CD4-positive, alpha-beta T cell treated with Interleukin-17A for 4 hours (primary cell): ENCODE data around the gene TPD52L1.
"Not testable (repeated sequence)": the region's sequence is repeated elsewhere in the genome, so short reads cannot be mapped to it uniquely, and the experiment has no call there.

Experiments
- DNase-seq: peaks from one replicate; pipeline ENCODE4 v3.0.0-alpha.2; 2020; ENCODE audit warnings: mixed read lengths

TPD52L1 gene

DNA sequence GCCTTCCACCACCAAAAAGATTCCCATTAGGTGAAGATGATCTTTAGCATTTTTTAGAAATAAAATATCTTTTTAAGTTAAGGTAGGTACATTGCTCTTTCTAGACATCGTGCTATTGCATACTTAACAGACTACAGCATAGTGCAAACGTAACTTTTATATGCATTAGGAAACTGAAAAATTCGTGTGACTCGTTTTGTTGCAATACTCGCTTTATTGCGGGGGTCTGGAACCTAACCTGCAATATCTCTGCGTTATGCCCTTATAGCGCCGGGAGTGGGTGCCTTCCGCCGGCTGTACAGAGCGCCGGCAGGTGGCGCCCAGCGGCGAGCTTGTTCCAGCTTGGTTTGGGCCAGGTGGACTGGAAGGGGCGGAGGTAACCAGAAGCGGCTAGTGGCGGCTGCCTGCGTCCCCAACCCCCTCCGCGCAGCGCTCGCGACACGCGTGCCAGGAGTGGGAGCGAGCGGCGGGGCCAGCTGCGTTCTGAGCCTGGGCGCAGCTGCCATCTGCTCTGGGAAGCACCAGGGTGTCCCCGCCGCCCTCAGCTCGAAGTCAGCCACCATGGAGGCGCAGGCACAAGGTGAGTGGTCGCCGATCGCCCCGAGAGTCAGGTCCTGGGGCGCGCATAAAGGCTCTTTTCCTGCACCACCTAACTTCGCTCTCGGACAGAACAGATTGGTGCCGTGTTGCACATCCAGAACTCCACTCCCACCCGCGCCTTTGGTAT, at the start of gene TPD52L1:
Gene TPD52L1, plus strand, starts transcription at position 383 of the 727 bp plus-strand sequence. Its CDS starts 179 bp downstream, at position 562.
- peak; percentile 69 for DNase-seq

- no peak for DNase-seq
These were observed 49.1 kb upstream of the TPD52L1 start for GRCh38 chr6:125104425-125104824.

DNA sequence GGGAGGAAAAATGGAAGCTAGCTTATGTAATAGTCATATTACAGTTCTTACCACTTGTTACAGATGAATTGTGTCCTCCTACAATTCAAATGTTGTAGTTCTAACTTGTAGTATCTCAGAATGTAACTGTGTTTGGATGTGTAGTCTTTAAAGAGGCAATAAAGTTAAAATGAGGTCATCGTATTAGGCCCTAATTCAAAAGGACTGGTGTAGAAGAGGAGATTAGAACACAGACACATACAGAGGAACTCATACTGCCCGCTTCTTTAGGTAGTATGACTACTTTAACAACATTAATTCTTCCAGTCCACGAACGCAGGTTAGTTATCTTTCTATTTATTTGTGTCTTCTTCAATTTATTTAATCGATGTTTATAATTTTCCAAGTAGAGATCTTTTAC, 46.5 kb upstream of the TPD52L1 start:
- no peak for DNase-seq

GRCh38 chr6:125107896-125108295, 45.7 kb upstream of the TPD52L1 start:
- no peak for DNase-seq

DNA sequence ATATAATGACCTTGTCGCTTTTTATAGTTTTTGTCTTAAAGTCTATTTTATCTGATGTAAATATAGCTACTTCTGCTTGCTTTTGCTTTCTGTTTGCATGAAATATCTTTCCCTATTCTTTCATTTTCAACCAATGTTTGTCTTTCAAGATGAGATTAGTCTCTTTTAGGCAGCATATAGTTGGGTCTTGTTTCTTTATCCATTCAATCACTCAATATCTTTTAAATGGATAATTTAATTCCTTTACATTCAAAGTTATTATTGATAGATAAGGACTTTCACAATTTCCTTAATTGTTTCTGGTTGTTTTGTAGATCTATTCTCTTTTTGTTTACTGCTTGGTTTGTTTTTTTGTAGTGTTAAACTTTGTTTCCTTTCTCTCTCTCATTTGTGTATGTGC, 43.5 kb upstream of the TPD52L1 start:
- DNase-seq = no peak

GRCh38 chr6:125111219-125111983, 42.2 kb upstream of the TPD52L1 start:
- no peak for DNase-seq

GRCh38 chr6:125112934-125113333, 40.6 kb upstream of the TPD52L1 start:
- DNase-seq = no peak

DNA sequence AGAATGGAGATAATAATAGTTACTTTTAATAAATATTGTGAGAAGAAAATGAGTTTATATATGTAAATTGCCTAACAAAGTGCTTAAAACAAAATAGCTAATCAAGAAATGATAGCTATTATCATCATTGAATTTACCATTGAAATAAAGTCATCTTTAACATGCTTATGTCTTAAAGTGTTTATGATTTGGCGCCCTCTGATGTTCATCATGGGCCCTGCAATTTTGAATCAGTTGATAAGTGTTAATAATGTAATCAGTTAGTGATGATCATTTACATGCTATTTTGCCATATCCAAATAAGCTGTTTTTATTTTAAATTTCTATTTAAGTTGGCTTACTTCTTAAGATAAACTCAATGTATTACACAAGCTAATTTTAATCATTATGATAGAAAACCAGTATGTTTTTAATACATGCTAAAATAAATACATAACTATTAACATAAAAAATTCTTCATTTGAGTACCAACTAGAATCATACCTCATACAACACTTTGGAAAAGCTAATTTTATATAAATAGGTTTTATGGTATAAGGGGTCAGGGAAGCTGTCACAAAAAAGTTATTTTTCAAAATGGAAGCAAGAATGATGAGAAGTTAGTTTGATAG, 39.2 kb upstream of the TPD52L1 start:
- peak; percentile 51 for DNase-seq

DNA sequence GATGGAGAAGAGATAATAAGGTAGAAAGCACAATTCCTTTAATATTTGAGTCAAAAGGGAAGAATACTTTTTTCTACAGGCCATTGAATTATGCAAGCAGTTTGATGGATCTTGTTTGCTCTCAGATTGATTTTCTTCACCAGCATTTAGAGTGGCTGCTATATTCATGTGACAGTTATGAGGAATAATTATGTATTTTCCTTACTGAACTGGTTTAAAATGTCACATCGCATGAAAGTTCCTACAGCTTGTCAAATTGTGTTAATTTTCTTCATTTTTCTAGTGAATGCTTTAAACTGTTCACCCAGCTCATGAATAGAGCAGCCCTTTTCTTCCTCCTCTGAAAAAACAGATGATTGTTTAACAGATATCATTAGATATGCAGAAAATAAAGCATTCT, 37.4 kb upstream of the TPD52L1 start:
- no peak for DNase-seq

GRCh38 chr6:125116710-125117109, 36.9 kb upstream of the TPD52L1 start:
- no peak for DNase-seq

- no peak for DNase-seq
These were observed 35.8 kb upstream of the TPD52L1 start for GRCh38 chr6:125117818-125118217.

- DNase-seq = no peak
These were observed 33.5 kb upstream of the TPD52L1 start for GRCh38 chr6:125120054-125120590.

- no peak for DNase-seq
These were observed 31.7 kb upstream of the TPD52L1 start for GRCh38 chr6:125121894-125122293.

GRCh38 chr6:125123051-125123450, 30.5 kb upstream of the TPD52L1 start:
- no peak for DNase-seq

- DNase-seq = no peak
These were observed 30.0 kb upstream of the TPD52L1 start for GRCh38 chr6:125123468-125124048.

- DNase-seq = no peak
These were observed 29.4 kb upstream of the TPD52L1 start for GRCh38 chr6:125124049-125124669.

DNA sequence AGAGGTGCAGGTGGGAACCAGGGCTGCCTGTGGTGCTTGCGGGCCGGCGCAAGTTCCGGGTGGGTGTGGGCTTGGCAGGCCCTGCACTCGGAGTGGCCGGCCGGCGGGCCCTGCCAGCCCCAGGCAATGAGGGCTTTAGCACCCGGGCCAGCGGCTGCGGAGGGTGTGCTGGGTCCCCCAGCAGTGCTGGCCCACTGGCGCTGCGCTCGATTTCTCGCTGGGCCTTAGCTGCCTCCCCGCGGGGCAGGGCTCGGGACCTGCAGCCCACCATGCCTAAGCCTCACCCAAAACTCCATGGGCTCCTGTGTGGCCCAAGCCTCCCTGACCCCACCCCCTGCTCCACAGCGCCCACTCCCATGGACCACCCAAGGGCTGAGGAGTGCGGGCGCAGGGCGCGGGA, 27.7 kb upstream of the TPD52L1 start:
- DNase-seq = not testable (repeated sequence)

DNA sequence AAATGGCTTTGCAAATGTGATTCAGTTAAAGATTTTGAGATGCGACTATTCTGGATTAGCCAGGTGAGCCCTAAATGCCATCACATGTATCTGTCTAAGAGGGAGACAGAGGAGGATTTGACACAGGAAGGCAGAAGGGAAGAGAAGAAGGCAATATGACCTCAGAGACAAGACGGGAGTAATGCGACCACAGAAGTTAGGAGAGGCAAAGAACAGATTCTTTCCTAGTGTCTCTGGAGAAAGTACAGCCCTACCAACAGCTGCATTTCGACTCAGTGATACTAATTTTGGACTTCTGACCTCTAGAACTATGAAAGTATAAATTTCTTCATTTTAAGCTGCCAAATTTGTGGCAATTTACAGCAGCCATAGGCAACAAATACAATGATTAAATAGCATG, 24.2 kb upstream of the TPD52L1 start:
- no peak for DNase-seq

- DNase-seq = no peak
These were observed 21.5 kb upstream of the TPD52L1 start for GRCh38 chr6:125132058-125132457.

DNA sequence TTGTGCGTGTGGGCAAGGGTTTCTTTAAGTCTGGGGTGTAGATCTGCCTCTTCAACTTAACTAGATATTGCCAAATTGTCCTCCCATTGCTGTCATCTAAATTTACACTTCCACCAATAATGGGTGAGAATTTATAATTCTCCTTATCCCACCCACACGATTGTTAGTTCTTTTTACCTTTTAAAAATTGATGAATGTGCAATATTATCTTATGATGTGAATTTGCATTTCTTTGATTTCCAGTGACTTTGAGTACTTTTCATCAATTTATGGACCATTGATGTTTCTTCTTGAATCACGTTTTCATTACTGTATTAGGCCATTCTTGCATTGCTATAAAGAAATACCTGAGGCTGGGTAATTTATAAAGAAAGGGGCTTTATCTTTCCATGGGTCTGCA, 17.2 kb upstream of the TPD52L1 start:
- DNase-seq = no peak

- no peak for DNase-seq
These were observed 15.5 kb upstream of the TPD52L1 start for GRCh38 chr6:125138083-125138482.

- no peak for DNase-seq
These were observed 12.8 kb upstream of the TPD52L1 start for GRCh38 chr6:125140808-125141207.

DNA sequence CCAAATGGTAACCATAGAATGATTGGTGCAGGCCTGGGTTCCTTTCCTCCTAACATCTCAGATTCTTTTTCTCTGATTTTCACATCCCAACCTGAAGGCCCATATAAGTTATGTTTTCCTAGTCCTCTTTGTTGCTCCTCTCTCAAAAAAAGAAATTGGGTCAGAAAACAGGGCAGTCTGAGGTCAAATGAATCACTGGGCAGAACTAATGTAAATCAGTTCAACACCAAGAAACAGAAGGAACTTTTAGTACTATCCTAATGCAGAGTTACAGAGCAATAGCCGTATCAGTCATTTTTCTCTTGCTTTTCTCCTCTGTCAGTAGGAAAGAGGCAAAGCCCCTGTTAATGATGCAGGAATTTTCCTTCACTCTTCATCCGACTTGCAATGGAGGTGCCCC, 11.0 kb upstream of the TPD52L1 start:
- no peak for DNase-seq
